HCT116 (cell line): Measurements from ENCODE around the gene FMO2. TPM values are rescaled to one million over a fixed set of nuclear protein-coding genes. Genes with fewer than 3 reads are reported as not detected.

Source experiments
- ATAC-seq: fragments of 200-7000 bp; cut with Tn5 transposase; 2 replicates; pipeline ENCODE4 v1.9.1; 2020; ENCODE audit warnings: mild to moderate bottlenecking, moderate library complexity
- BruUV-seq: library from RNA; stranded (reverse); fragments of 400-500 nt; replicated peaks from 2 replicates; lab custom pipeline; 2021; lab: Mats Ljungman, UMichigan
- CTCF ChIA-PET: fragments of 300-600 bp; sonication (Branson Sonifier 250); formaldehyde crosslinking; loops from one replicate; lab custom pipeline; 2021; ENCODE audit warnings: antibody characterized with exemption; lab: Charles Lee
- POLR2A ChIA-PET: fragments of 300-600, 350-600 bp; sonication (Branson Sonifier 250); formaldehyde crosslinking; loops from one replicate; lab custom pipeline; 2021; ENCODE audit warnings: antibody characterized with exemption; lab: Charles Lee
- RAD21 ChIA-PET, 2 experiments: fragments of 300-600 bp; sonication (Branson Sonifier 250); formaldehyde crosslinking; loops; one replicate each; lab custom pipeline; 2023; ENCODE audit warnings: low total read pairs in 2 of 2; ENCODE audit not compliant: uncharacterized antibody in 2 of 2, unreplicated experiment in 2 of 2, low non-redundant PET in 1 of 2; lab: Charles Lee
- DNase-seq: peaks from one replicate; pipeline ENCODE4 v3.0.0-alpha.2; 2010; ENCODE audit warnings: low read depth, low spot score
- H2AFZ ChIP-seq: fragments of 200-600 bp; shearing (Covaris generic), sonication (generic); 2 replicates; pipeline ENCODE4 v1.6.1; 2017; ENCODE audit warnings: low read depth, mixed run types, mixed read lengths, antibody characterized with exemption, low read length; ENCODE audit not compliant: poor library complexity, severe bottlenecking
- H3K27ac ChIP-seq: 2 replicates; pipeline ENCODE4 v1.5.1; 2012; ENCODE audit warnings: low read depth, low read length
- H3K27me3 ChIP-seq: fragments of 200-600 bp; sonication (generic); 2 replicates; pipeline ENCODE4 v1.6.1; 2016; ENCODE audit warnings: mixed run types, low read length, mixed read lengths; ENCODE audit not compliant: insufficient read depth
- H3K36me3 ChIP-seq, 2 experiments: fragments of 200-500 bp in 1 of 2; fragments of 200-600 bp in 1 of 2; sonication (Bioruptor generic) in 1 of 2; sonication (generic) in 1 of 2; 2 replicates each; pipeline versions ENCODE4 v1.5.1 to v1.6.1; 2014 to 2016; ENCODE audit warnings: low read length in 2 of 2, inconsistent platforms in 1 of 2, mixed read lengths in 1 of 2, mixed run types in 1 of 2; ENCODE audit not compliant: insufficient read depth in 2 of 2, control insufficient read depth in 1 of 2
- H3K4me1 ChIP-seq, 2 experiments: fragments of 200-600 bp in 1 of 2; sonication (generic) in 1 of 2; 2 replicates each; pipeline versions ENCODE4 v1.5.1 to v1.6.1; 2012 to 2017; ENCODE audit warnings: low read length in 2 of 2, inconsistent platforms in 1 of 2, mild to moderate bottlenecking in 1 of 2, mixed read lengths in 1 of 2, mixed run types in 1 of 2, moderate library complexity in 1 of 2; ENCODE audit not compliant: insufficient read depth in 2 of 2, control insufficient read depth in 1 of 2
- H3K4me2 ChIP-seq: fragments of 200-600 bp; sonication (generic); 2 replicates; pipeline ENCODE4 v1.6.1; 2017; ENCODE audit warnings: mixed run types, low read length, mixed read lengths
- H3K4me3 ChIP-seq, 2 experiments: fragments of 200-600 bp in 1 of 2; sonication (generic) in 1 of 2; replicated peaks in 1 of 2; 2 replicates each; pipeline ENCODE4 v1.5.1; 2011 to 2016; ENCODE audit warnings: low read length in 2 of 2, control low read depth in 1 of 2, low read depth in 1 of 2, mild to moderate bottlenecking in 1 of 2, mixed read lengths in 1 of 2, mixed run types in 1 of 2
- H3K79me2 ChIP-seq: fragments of 200-600 bp; sonication (generic); 2 replicates; pipeline ENCODE4 v1.6.1; 2017; ENCODE audit warnings: mild to moderate bottlenecking, mixed run types, low read length, moderate library complexity, mixed read lengths; ENCODE audit not compliant: insufficient read depth
- H3K9ac ChIP-seq: fragments of 200-600 bp; sonication (generic); 2 replicates; pipeline ENCODE4 v1.6.1; 2016; ENCODE audit warnings: low read length, mixed read lengths
- H3K9me2 ChIP-seq: fragments of 200-600 bp; sonication (generic), shearing (Covaris generic); 2 replicates; pipeline ENCODE4 v1.6.1; 2017; ENCODE audit warnings: mixed run types, mild to moderate bottlenecking, moderate library complexity; ENCODE audit not compliant: insufficient read depth
- H3K9me3 ChIP-seq, 2 experiments: fragments of 200-500 bp in 1 of 2; fragments of 200-600 bp in 1 of 2; sonication (Bioruptor generic) in 1 of 2; sonication (generic) in 1 of 2; 2 replicates each; pipeline ENCODE4 v1.6.1; 2014 to 2017; ENCODE audit warnings: low read length in 2 of 2, mixed read lengths in 2 of 2, inconsistent platforms in 1 of 2, low read depth in 1 of 2, mild to moderate bottlenecking in 1 of 2, mixed run types in 1 of 2, moderate library complexity in 1 of 2; ENCODE audit not compliant: control insufficient read depth in 1 of 2, insufficient read depth in 1 of 2
- H4K20me1 ChIP-seq: fragments of 200-600 bp; sonication (generic), shearing (Covaris generic); 2 replicates; pipeline ENCODE4 v1.6.1; 2017; ENCODE audit warnings: mixed run types, mild to moderate bottlenecking, moderate library complexity; ENCODE audit not compliant: insufficient read depth
- CTCF ChIP-seq, 3 experiments: fragments of 200-600 bp in 1 of 3; sonication (generic) in 1 of 3; IDR thresholded peaks in 2 of 3; conservative IDR thresholded peaks in 1 of 3; 2 replicates each; pipeline ENCODE4 v1.5.1; 2012 to 2017; ENCODE audit warnings: low read depth in 2 of 3, low read length in 2 of 3, antibody characterized with exemption in 1 of 3, borderline replicate concordance in 1 of 3, control low read depth in 1 of 3, mild to moderate bottlenecking in 1 of 3, mixed read lengths in 1 of 3, mixed run types in 1 of 3, moderate library complexity in 1 of 3; ENCODE audit not compliant: insufficient read depth in 1 of 3
- EGR1 ChIP-seq: IDR thresholded peaks from 2 replicates; pipeline ENCODE4 v1.6.1; 2012; ENCODE audit warnings: low read depth
- ELF1 ChIP-seq: IDR thresholded peaks from 2 replicates; pipeline ENCODE4 v1.6.1; 2012; ENCODE audit warnings: low read depth, borderline replicate concordance
- EZH2 ChIP-seq: fragments of 200-600 bp; sonication (generic); IDR thresholded peaks from 2 replicates; pipeline ENCODE4 v1.6.1; 2017; ENCODE audit warnings: antibody characterized with exemption, mixed run types
- EZH2phosphoT487 ChIP-seq: fragments of 200-600 bp; IDR thresholded peaks from 2 replicates; pipeline ENCODE4 v1.6.1; 2018; ENCODE audit warnings: antibody characterized with exemption, borderline replicate concordance
- FOSL1 ChIP-seq: IDR thresholded peaks from 2 replicates; pipeline ENCODE4 v1.6.1; 2012; ENCODE audit warnings: low read depth
- MAX ChIP-seq: IDR thresholded peaks from 2 replicates; pipeline ENCODE4 v1.6.1; 2012
- POLR2A ChIP-seq: IDR thresholded peaks from 2 replicates; pipeline ENCODE4 v1.7.0; 2011; ENCODE audit warnings: borderline replicate concordance; ENCODE audit not compliant: insufficient read depth, insufficient read length; ENCODE audit errors: extremely low read depth
- POLR2AphosphoS5 ChIP-seq: IDR thresholded peaks from 2 replicates; pipeline ENCODE4 v1.6.1; 2011; ENCODE audit warnings: mild to moderate bottlenecking, low read depth, low read length, moderate library complexity
- RAD21 ChIP-seq: IDR thresholded peaks from 2 replicates; pipeline ENCODE4 v1.6.1; 2012; ENCODE audit warnings: low read depth, mild to moderate bottlenecking
- SIN3A ChIP-seq: IDR thresholded peaks from 2 replicates; pipeline ENCODE4 v1.6.1; 2012; ENCODE audit warnings: low read depth
- SP1 ChIP-seq: IDR thresholded peaks from 2 replicates; pipeline ENCODE4 v1.6.1; 2012; ENCODE audit warnings: low read depth
- SRF ChIP-seq: IDR thresholded peaks from 2 replicates; pipeline ENCODE4 v1.6.1; 2012; ENCODE audit warnings: low read depth
- TCF7L2 ChIP-seq: IDR thresholded peaks from 2 replicates; pipeline ENCODE4 v1.7.0; 2011; ENCODE audit warnings: borderline replicate concordance, inconsistent platforms; ENCODE audit not compliant: insufficient read depth, insufficient read length; ENCODE audit errors: extremely low read depth
- ZBTB33 ChIP-seq: IDR thresholded peaks from 2 replicates; pipeline ENCODE4 v1.6.1; 2011; ENCODE audit warnings: mild to moderate bottlenecking, low read length, moderate library complexity; ENCODE audit not compliant: insufficient replicate concordance; ENCODE audit errors: extremely low read depth
- ZFX ChIP-seq: fragments of 450-650 bp; IDR thresholded peaks from 2 replicates; pipeline ENCODE4 v1.6.1; 2017
- intact Hi-C: fragments of 100-400 bp; cut with micrococcal nuclease; formaldehyde crosslinking; loops from 2 replicates; pipeline ENCODE4 v1.10.0; 2022
- total RNA-seq: library from RNA; stranded (reverse); gene quantifications from one replicate; pipeline ENCODE4 v1.2.1, GENCODE V29; 2021; ENCODE audit not compliant: unreplicated experiment

Gene FMO2
- total RNA-seq, 1 experiment from 2014 or later: 0.30 TPM

- DNase-seq: no peak
- Histone ChIP-seq H3K4me1 (no peaks in the 10 kb centered on the region), H3K27me3 (0 out of 2 replicates have a peak, but pooled peaks cover 7% of the 10 kb centered on the region), H3K27ac (no peak overlapping the region), H4K20me1 (no peaks in the 10 kb centered on the region), H3K4me2 (no peak overlapping the region), H3K9me3 (no peaks in the 10 kb centered on the region), H3K9me2 (no peaks in the 10 kb centered on the region), H3K36me3 (no peaks in the 10 kb centered on the region), H3K79me2 (no peaks in the 10 kb centered on the region), H3K9ac (no peak overlapping the region), H3K4me3 (no peak overlapping the region), H2AFZ (no peak overlapping the region)
- no TSS peak for BruUV-seq
- no peak for TF ChIP-seq TCF7L2
- TF ChIP-seq POLR2A: no peak
- TF ChIP-seq EGR1: no peak
- TF ChIP-seq MAX: no peak
- TF ChIP-seq SIN3A: no peak
- intact Hi-C loops: no loop called here
- RAD21 ChIA-PET: no interaction called here
- CTCF ChIA-PET: no interaction called here
- POLR2A ChIA-PET: no interaction called here
- no peak for ATAC-seq
Measured at GRCh38 chr1:171206204-171206977, 21.3 kb downstream of the FMO2 start.

GRCh38 chr1:171206978-171207355 lies 21.9 kb downstream of the FMO2 start:
- Histone ChIP-seq H3K36me3 (no peaks in the 10 kb centered on the region), H3K9me3 (no peaks in the 10 kb centered on the region), H3K4me2 (no peak overlapping the region), H3K9ac (no peak overlapping the region), H3K4me1 (no peaks in the 10 kb centered on the region), H3K27me3 (0 out of 2 replicates have a peak, but pooled peaks cover 7% of the 10 kb centered on the region), H4K20me1 (no peaks in the 10 kb centered on the region), H3K4me3 (no peak overlapping the region), H3K27ac (no peak overlapping the region), H3K9me2 (no peaks in the 10 kb centered on the region), H2AFZ (no peak overlapping the region), H3K79me2 (no peaks in the 10 kb centered on the region)
- DNase-seq (no peak), ATAC-seq (no peak)
- ChIA-PET POLR2A (no interaction called here), RAD21 (no interaction called here), CTCF (no interaction called here)
- no peak for TF ChIP-seq ZBTB33
- TF ChIP-seq EZH2: no peak
- no peak for TF ChIP-seq FOSL1
- no peak for TF ChIP-seq RAD21
- no peak for TF ChIP-seq POLR2AphosphoS5
- no peak for TF ChIP-seq SRF
- TF ChIP-seq MAX: no peak
- TF ChIP-seq CTCF (IDR thresholded peaks at IDR 0.05 in 2 of 3, conservative IDR thresholded peaks at IDR 0.05 in 1 of 3; ENCODE audit: borderline replicate concordance in 1 of 3, insufficient read depth in 1 of 3, low read depth in 2 of 3, low read length in 2 of 3): no peak
- TF ChIP-seq SP1: no peak
- no peak for TF ChIP-seq ZFX
- TF ChIP-seq TCF7L2: no peak
- no peak for TF ChIP-seq EZH2phosphoT487
- TF ChIP-seq ELF1: no peak
- intact Hi-C loops: no loop called here
- BruUV-seq: no TSS peak
